ENCODE data around the gene ABHD12. TPM values are rescaled to one million over a fixed set of nuclear protein-coding genes. Genes with fewer than 3 reads are reported as not detected.

ABHD12 gene
- total RNA-seq, 1 experiment from 2014 or later, result 40.6 TPM

DNA sequence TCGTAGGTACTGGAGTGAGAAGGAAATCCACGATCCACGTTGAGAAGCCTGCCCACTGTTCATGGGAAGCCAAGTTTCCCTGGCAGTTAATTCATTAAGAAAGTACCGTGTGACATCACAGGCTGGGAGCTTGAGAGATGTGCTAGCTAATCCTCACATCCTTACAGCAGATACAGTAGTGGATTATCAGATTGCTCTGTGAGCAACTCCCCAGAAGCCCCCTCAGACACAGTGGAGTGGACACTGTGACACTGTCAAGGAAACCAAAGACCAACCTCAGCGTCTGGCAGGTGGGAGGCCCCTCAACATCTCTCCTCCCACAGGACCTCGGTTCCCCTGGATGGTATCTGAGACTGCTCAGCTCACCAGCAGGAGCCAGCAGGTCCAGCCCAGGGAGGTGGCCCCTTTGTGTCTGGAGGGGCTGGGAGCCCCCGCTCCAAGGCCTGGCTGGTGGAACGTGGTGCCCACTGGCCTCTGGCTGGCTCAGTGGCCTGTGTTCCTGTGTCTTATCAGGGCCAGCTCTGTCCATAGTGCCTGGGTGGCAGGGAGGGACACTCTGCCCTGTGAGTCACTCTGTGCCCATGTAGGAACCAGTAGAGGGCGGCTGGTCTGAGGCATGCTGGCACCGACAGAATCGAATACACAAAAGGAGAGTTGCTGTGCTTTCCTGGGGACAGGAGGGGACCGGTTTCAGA is 135.5 kb downstream of the ABHD12 start:
- Histone ChIP-seq H3K36me3 (ENCODE audit: insufficient read depth, low read length, poor library complexity, severe bottlenecking) (peaks cover 5% of the 10 kb centered on the region), H3K4me3 (ENCODE audit: low read depth, low read length, poor library complexity, severe bottlenecking) (no peak overlapping the region)
- POLR2A ChIA-PET (ENCODE audit: low non-redundant PET), result no interaction called here

DNA sequence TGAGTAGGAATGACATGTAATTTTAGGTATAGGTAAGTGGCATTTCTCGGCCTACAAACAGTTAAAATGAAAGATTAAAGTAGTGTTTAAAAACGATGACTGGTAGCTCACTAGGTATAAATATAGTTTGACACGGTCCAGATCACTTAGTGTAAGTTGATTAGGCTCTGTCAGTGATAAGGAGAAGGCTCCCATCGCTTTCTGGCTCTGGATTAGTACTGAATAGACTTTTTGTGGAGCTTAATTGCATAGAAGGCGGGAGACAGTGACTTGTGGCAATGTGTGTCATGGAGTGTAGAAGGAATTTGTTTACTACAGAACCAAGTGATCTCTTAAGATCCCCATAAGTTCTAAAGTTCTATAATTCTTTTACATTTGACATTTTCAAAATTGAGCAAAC is 136.1 kb downstream of the ABHD12 start:
- Histone ChIP-seq H3K4me1 (ENCODE audit: insufficient read depth, low read length, poor library complexity, severe bottlenecking) (peaks cover 9% of the 10 kb centered on the region), H3K27me3 (replicated peaks; ENCODE audit: insufficient read depth, low read depth, low read length, poor library complexity) (no peaks in the 10 kb centered on the region), H3K9me3 (ENCODE audit: low read depth, low read length, poor library complexity, severe bottlenecking) (no peaks in the 10 kb centered on the region), H3K27ac (ENCODE audit: low read depth, low read length, poor library complexity, severe bottlenecking) (no peak overlapping the region), H3K36me3 (ENCODE audit: insufficient read depth, low read length, poor library complexity, severe bottlenecking) (peaks cover 2% of the 10 kb centered on the region), H3K4me3 (ENCODE audit: low read depth, low read length, poor library complexity, severe bottlenecking) (no peak overlapping the region)
- BruUV-seq (replicated peaks), result no TSS peak
- no peak for DNase-seq (ENCODE audit: low spot score)
- ChIA-PET CTCF (no interaction called here), POLR2A (ENCODE audit: low non-redundant PET) (no interaction called here)
- intact Hi-C loops (cut with micrococcal nuclease; ENCODE audit: unreplicated experiment), result no loop called here
- no peak for TF ChIP-seq EZH2 (IDR thresholded peaks at IDR 0.05; ENCODE audit: borderline replicate concordance, low read depth, low read length, poor library complexity, severe bottlenecking)
- TF ChIP-seq, protein P1, sequence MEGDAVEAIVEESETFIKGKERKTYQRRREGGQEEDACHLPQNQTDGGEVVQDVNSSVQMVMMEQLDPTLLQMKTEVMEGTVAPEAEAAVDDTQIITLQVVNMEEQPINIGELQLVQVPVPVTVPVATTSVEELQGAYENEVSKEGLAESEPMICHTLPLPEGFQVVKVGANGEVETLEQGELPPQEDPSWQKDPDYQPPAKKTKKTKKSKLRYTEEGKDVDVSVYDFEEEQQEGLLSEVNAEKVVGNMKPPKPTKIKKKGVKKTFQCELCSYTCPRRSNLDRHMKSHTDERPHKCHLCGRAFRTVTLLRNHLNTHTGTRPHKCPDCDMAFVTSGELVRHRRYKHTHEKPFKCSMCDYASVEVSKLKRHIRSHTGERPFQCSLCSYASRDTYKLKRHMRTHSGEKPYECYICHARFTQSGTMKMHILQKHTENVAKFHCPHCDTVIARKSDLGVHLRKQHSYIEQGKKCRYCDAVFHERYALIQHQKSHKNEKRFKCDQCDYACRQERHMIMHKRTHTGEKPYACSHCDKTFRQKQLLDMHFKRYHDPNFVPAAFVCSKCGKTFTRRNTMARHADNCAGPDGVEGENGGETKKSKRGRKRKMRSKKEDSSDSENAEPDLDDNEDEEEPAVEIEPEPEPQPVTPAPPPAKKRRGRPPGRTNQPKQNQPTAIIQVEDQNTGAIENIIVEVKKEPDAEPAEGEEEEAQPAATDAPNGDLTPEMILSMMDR (conservative IDR thresholded peaks at IDR 0.05; ENCODE audit: low read depth, low read length), result no peak

More for the DNA sequence above, 135.5 kb downstream of the ABHD12 start:
- Histone ChIP-seq H3K4me1 (ENCODE audit: insufficient read depth, low read length, poor library complexity, severe bottlenecking) (peaks cover 7% of the 10 kb centered on the region), H3K27ac (ENCODE audit: low read depth, low read length, poor library complexity, severe bottlenecking) (no peak overlapping the region), H3K9me3 (ENCODE audit: low read depth, low read length, poor library complexity, severe bottlenecking) (no peaks in the 10 kb centered on the region), H3K27me3 (replicated peaks; ENCODE audit: insufficient read depth, low read depth, low read length, poor library complexity) (no peaks in the 10 kb centered on the region)
- CTCF ChIA-PET, result no interaction called here
- DNase-seq (ENCODE audit: low spot score), result no peak
- TF ChIP-seq, protein P1 (conservative IDR thresholded peaks at IDR 0.05; ENCODE audit: low read depth, low read length), result no peak
- no peak for TF ChIP-seq EZH2 (IDR thresholded peaks at IDR 0.05; ENCODE audit: borderline replicate concordance, low read depth, low read length, poor library complexity, severe bottlenecking)
- no TSS peak for BruUV-seq (replicated peaks)
- intact Hi-C loops (cut with micrococcal nuclease; ENCODE audit: unreplicated experiment), result no loop called here

DNA sequence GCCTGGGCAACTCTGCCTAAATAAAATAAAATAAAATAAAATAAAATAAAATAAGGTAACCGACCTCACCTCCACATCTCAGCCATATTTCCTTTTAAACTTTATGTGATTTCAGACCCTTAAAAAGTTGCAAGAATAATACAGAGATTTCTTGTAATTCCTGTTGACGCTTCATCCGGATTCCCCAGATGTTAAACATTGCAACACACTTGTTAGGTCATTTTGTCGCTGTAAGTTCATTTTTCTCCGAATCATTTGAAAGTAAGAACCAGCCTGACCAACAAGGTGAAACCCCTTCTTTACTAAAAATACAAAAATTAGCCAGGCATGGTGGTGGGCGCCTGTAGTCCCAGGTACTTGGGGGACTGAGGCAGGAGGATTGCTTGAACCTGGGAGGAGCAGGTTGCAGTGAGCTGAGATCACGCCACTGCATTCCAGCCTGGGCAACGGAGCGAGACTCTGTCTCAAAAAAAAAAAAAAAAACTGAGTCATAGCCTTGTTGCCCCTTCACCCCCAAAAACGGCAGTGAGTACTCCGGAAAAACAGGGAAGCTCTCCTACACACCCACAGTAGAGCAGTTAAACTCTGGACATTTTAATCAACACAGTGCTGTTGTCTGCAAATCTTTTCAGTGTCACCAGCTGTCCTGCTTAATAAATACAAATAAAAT is 136.9 kb downstream of the ABHD12 start:
- Histone ChIP-seq H3K4me1 (ENCODE audit: insufficient read depth, low read length, poor library complexity, severe bottlenecking) (peaks cover 9% of the 10 kb centered on the region), H3K27me3 (replicated peaks; ENCODE audit: insufficient read depth, low read depth, low read length, poor library complexity) (no peaks in the 10 kb centered on the region), H3K4me3 (ENCODE audit: low read depth, low read length, poor library complexity, severe bottlenecking) (no peak overlapping the region), H3K9me3 (ENCODE audit: low read depth, low read length, poor library complexity, severe bottlenecking) (no peaks in the 10 kb centered on the region), H3K27ac (ENCODE audit: low read depth, low read length, poor library complexity, severe bottlenecking) (no peak overlapping the region), H3K36me3 (ENCODE audit: insufficient read depth, low read length, poor library complexity, severe bottlenecking) (no peaks in the 10 kb centered on the region)
- BruUV-seq (replicated peaks), result no TSS peak
- TF ChIP-seq, protein P1 (conservative IDR thresholded peaks at IDR 0.05; ENCODE audit: low read depth, low read length), result no peak
- no peak for TF ChIP-seq EZH2 (IDR thresholded peaks at IDR 0.05; ENCODE audit: borderline replicate concordance, low read depth, low read length, poor library complexity, severe bottlenecking)
- no peak for DNase-seq (ENCODE audit: low spot score)
- ChIA-PET POLR2A (ENCODE audit: low non-redundant PET) (no interaction called here), CTCF (interaction anchor here (0.7 kb wide), 1 partner anchor 30 kb away, joined by 6 read pairs; no protein-coding TSS in a partner anchor)
- intact Hi-C loops (cut with micrococcal nuclease; ENCODE audit: unreplicated experiment), result no loop called here

Data from A673 (cell line).